HT-29 (cell line): Measurements from ENCODE around the gene SPATA17. TPM values are rescaled to one million over a fixed set of nuclear protein-coding genes. Genes with fewer than 3 reads are reported as not detected.
A peak's percentile ranks its signal among the peaks of the same experiment; 100 is the strongest.
"Not testable (repeated sequence)": the region's sequence is repeated elsewhere in the genome, so short reads cannot be mapped to it uniquely, and the experiment has no call there.

Source experiments
- DNase-seq: peaks from one replicate; pipeline ENCODE4 v3.0.0-alpha.2; 2015; ENCODE audit warnings: low spot score
- total RNA-seq: library from RNA; depleted of rRNA; stranded (reverse); fragments of >200 nt; shearing (Covaris generic); gene quantifications from 2 replicates; pipeline ENCODE4 v1.2.3, GENCODE V29; 2014; rRNA removed

Gene SPATA17
- 0.05 and 1.6 TPM in 2 replicates for total RNA-seq

GRCh38 chr1:217630711-217631591 is at the start of gene SPATA17, which contains the start of gene GPATCH2:
SPATA17 (plus strand) TSS chr1:217631344; CDS start chr1:217631379, 35 bp downstream.
GPATCH2 (minus strand) TSS chr1:217631090; CDS start chr1:217630971, 119 bp downstream.
- peak; percentile 96 for DNase-seq

- not testable (repeated sequence) for DNase-seq
These were observed 46.8 kb upstream of the SPATA17 start for GRCh38 chr1:217584286-217584811.

- DNase-seq, result no peak
These were observed 45.6 kb upstream of the SPATA17 start for GRCh38 chr1:217585577-217585976.

- DNase-seq, result no peak
These were observed 44.6 kb upstream of the SPATA17 start for GRCh38 chr1:217586586-217586985.

- peak; percentile 26 for DNase-seq
These were observed 40.5 kb upstream of the SPATA17 start for GRCh38 chr1:217590598-217590997.

GRCh38 chr1:217599154-217599553 is 32.0 kb upstream of the SPATA17 start:
- no peak for DNase-seq

- DNase-seq, result no peak
These were observed 28.8 kb upstream of the SPATA17 start for GRCh38 chr1:217602380-217602779.

GRCh38 chr1:217605390-217605789 is 25.8 kb upstream of the SPATA17 start:
- DNase-seq, result no peak

GRCh38 chr1:217614200-217614712 is 16.9 kb upstream of the SPATA17 start:
- no peak for DNase-seq

GRCh38 chr1:217617126-217617525 is 14.0 kb upstream of the SPATA17 start:
- DNase-seq, result no peak

GRCh38 chr1:217620814-217621213 is 10.3 kb upstream of the SPATA17 start:
- DNase-seq, result no peak

- DNase-seq, result no peak
These were observed 9.1 kb upstream of the SPATA17 start for GRCh38 chr1:217622042-217622441.

GRCh38 chr1:217626321-217626720 is 4.8 kb upstream of the SPATA17 start:
- no peak for DNase-seq

GRCh38 chr1:217627431-217627830 is 3.7 kb upstream of the SPATA17 start:
- peak; percentile 17 for DNase-seq

GRCh38 chr1:217642455-217642854 is 11.3 kb downstream of the SPATA17 start:
- DNase-seq, result no peak

GRCh38 chr1:217647791-217648190 is 16.6 kb downstream of the SPATA17 start:
- no peak for DNase-seq

GRCh38 chr1:217650674-217651073 is 19.5 kb downstream of the SPATA17 start:
- no peak for DNase-seq

GRCh38 chr1:217660353-217661062 is 29.4 kb downstream of the SPATA17 start:
- DNase-seq, result peak; percentile 29

- DNase-seq, result no peak
These were observed 30.3 kb downstream of the SPATA17 start for GRCh38 chr1:217661407-217661806.

GRCh38 chr1:217668351-217668940 is 37.3 kb downstream of the SPATA17 start:
- no peak for DNase-seq

GRCh38 chr1:217673387-217673786 is 42.2 kb downstream of the SPATA17 start:
- DNase-seq, result no peak
